Glomerular visceral epithelial cell (primary cell): ENCODE measurements around the gene OR8B3.

Experiments used
- DNase-seq: peaks from one replicate; pipeline ENCODE4 v3.0.0-alpha.2; 2016; ENCODE audit errors: extremely low spot score

The OR8B3 gene

DNA sequence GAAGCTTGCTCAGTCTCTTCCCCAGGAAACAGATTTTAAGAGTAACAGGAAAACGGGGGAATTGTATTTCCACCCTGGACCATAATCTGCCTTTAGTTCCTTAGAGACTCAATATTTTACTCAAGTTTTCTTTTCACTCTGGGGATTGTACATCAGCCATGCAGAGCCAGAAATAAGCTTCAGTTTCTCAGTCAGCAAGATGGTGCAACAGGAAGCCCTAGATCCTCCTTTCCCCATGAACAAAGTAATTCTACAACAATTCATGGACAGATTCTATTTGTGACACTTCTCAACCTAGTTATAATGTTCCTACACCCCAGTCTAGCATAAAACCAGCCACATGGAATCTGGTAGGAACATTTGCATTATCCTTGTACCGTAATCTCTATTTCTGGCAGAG is 39.3 kb downstream of the OR8B3 start:
- no peak for DNase-seq

DNA sequence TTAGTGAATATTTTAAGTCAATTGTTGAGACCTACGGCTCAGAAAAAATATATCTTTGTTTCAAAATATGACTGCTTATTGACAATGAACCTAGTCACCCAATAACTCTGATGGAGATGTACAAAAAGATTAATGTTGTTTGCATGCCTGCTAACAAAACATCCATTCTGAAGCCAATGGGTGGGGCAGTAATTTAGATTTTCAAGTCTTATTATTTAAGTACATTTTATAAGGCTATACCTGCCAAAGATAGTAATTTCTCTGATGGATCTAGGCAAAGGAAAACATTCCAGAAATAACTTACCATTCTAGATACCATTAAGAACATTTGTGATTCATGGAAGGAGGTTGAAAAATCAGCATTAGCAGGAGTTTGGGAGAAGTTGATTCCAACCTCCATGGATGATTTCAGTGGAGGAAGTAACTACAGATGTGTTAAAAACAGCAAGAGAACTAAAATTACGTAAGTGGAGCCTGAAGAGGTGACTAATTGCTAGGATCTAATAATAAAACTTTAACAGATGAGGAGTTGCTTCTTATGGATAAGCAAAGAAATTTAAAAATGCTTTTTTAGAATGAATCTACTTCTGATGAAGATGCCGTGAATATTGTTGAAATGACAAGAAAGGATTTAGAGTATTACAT is 52.4 kb downstream of the OR8B3 start:
- no peak for DNase-seq
